Measurements from ENCODE around the gene DLG2. TPM values are rescaled to one million over a fixed set of nuclear protein-coding genes. Genes with fewer than 3 reads are reported as not detected.

DLG2 gene
- total RNA-seq, 1 donor from 2014 or later, result 7.2 TPM

DNA sequence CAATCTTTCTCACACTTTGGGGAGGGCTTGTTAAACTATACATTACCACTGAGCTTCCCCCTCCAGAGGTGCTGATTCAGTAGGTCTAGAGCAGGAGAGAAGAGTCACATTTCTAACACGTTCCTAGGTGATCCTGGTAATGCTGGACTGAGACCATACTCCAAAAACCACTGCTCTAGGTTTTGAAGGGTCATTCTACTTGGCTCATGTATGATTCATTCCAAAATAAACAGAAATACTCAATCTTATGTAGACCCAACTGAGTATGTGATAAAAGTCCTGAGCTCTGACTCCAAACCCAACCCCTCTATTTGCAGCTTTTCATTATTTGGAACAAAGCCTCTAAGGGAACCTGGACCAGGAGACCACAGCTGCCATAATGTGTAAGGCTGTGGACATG lies 1558.1 kb downstream of the DLG2 start:
- H3K4me1 ChIP-seq, result no peaks in the 10 kb centered on the region
- ATAC-seq (no peak), DNase-seq (no peak)
- no peaks in the 10 kb centered on the region for H3K9me3 ChIP-seq
- H3K36me3 ChIP-seq, result no peaks in the 10 kb centered on the region
- H3K4me3 ChIP-seq, result no peak overlapping the region
- intact Hi-C loops (cut with DNase I), result no loop called here
- TF ChIP-seq, protein P1, sequence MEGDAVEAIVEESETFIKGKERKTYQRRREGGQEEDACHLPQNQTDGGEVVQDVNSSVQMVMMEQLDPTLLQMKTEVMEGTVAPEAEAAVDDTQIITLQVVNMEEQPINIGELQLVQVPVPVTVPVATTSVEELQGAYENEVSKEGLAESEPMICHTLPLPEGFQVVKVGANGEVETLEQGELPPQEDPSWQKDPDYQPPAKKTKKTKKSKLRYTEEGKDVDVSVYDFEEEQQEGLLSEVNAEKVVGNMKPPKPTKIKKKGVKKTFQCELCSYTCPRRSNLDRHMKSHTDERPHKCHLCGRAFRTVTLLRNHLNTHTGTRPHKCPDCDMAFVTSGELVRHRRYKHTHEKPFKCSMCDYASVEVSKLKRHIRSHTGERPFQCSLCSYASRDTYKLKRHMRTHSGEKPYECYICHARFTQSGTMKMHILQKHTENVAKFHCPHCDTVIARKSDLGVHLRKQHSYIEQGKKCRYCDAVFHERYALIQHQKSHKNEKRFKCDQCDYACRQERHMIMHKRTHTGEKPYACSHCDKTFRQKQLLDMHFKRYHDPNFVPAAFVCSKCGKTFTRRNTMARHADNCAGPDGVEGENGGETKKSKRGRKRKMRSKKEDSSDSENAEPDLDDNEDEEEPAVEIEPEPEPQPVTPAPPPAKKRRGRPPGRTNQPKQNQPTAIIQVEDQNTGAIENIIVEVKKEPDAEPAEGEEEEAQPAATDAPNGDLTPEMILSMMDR (IDR thresholded peaks at IDR 0.05), result no peak
- no peaks in the 10 kb centered on the region for H3K27me3 ChIP-seq (ENCODE audit: low read depth)
- H3K27ac ChIP-seq, result no peak overlapping the region

- no peaks in the 10 kb centered on the region for H3K27me3 ChIP-seq (ENCODE audit: low read depth)
- TF ChIP-seq, protein P1 (IDR thresholded peaks at IDR 0.05), result no peak
- DNase-seq (no peak), ATAC-seq (no peak)
- no peaks in the 10 kb centered on the region for H3K4me1 ChIP-seq
- intact Hi-C loops (cut with DNase I), result no loop called here
- no peaks in the 10 kb centered on the region for H3K36me3 ChIP-seq
- H3K9me3 ChIP-seq, result no peaks in the 10 kb centered on the region
- H3K27ac ChIP-seq, result no peak overlapping the region
- no peak overlapping the region for H3K4me3 ChIP-seq
Observed at GRCh38 chr11:84061726-84062125, 1565.4 kb downstream of the DLG2 start.

GRCh38 chr11:84056653-84057376 lies 1570.3 kb downstream of the DLG2 start:
- intact Hi-C loops (cut with DNase I), result no loop called here
- no peak for ATAC-seq
- TF ChIP-seq, protein P1 (IDR thresholded peaks at IDR 0.05), result no peak

GRCh38 chr11:84045146-84045545 lies 1582.0 kb downstream of the DLG2 start:
- Histone ChIP-seq H3K4me3 (no peak overlapping the region), H3K4me1 (no peaks in the 10 kb centered on the region), H3K27me3 (ENCODE audit: low read depth) (no peaks in the 10 kb centered on the region), H3K9me3 (no peaks in the 10 kb centered on the region), H3K27ac (no peak overlapping the region), H3K36me3 (no peaks in the 10 kb centered on the region)
- intact Hi-C loops (cut with DNase I), result no loop called here
- ATAC-seq (no peak), DNase-seq (no peak)
- TF ChIP-seq, protein P1 (IDR thresholded peaks at IDR 0.05), result no peak

More at GRCh38 chr11:84056653-84057376, 1570.3 kb downstream of the DLG2 start:
- H3K27me3 ChIP-seq (ENCODE audit: low read depth), result no peaks in the 10 kb centered on the region
- H3K4me1 ChIP-seq, result no peaks in the 10 kb centered on the region
- H3K9me3 ChIP-seq, result no peaks in the 10 kb centered on the region
- H3K36me3 ChIP-seq, result no peaks in the 10 kb centered on the region
- no peak overlapping the region for H3K27ac ChIP-seq
- no peak overlapping the region for H3K4me3 ChIP-seq
- no peak for DNase-seq

DNA sequence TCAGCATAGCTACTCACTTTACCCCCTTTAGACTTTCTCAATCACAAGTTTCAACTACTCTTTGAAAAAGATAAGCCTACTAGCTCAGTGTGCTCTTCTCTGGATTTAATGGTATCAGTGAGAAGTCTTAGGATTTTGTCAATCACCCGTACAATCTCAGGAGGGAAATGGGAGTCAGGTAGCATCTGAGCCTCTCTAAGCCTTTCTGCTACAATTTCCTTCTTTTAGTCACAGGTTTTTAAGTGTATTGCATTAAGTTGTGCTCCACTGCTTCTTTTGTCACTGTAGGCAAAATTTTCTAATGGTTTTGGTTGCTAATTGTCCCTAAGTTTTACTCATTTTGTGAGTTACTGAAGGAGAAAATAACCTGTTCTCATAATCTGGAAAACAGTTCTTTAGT lies 1582.4 kb downstream of the DLG2 start:
- intact Hi-C loops (cut with DNase I), result no loop called here

More for the DNA sequence above, 1582.4 kb downstream of the DLG2 start:
- H3K4me1 ChIP-seq, result no peaks in the 10 kb centered on the region
- TF ChIP-seq, protein P1 (IDR thresholded peaks at IDR 0.05), result no peak
- no peak for ATAC-seq
- no peaks in the 10 kb centered on the region for H3K9me3 ChIP-seq
- H3K4me3 ChIP-seq, result no peak overlapping the region
- no peak overlapping the region for H3K27ac ChIP-seq
- no peaks in the 10 kb centered on the region for H3K27me3 ChIP-seq (ENCODE audit: low read depth)
- no peaks in the 10 kb centered on the region for H3K36me3 ChIP-seq
- DNase-seq, result no peak
